Adrenal gland (tissue), 12 donors: Measurements from ENCODE around the gene MRGPRG. TPM values are rescaled to one million over a fixed set of nuclear protein-coding genes. Genes with fewer than 3 reads are reported as not detected.

ENCODE experiments used
- DNase-seq, 7 donors: peaks; one replicate each; pipeline ENCODE4 v3.0.0-alpha.2; 2019 to 2020
- H3K27ac ChIP-seq, 5 donors: fragments of 200-600 bp; sonication (generic) in 4 of 5; 1 replicate in 3 of 5; 2 replicates in 2 of 5; pipeline versions ENCODE4 v1.5.1 to v1.8.0; 2016 to 2020; ENCODE audit warnings: mild to moderate bottlenecking in 1 of 5
- H3K27me3 ChIP-seq: fragments of 200-600 bp; 2 replicates; pipeline ENCODE4 v1.8.0; 2021
- H3K36me3 ChIP-seq, 2 donors: fragments of 200-600 bp; replicated peaks in 1 of 2; 1 replicate in 1 of 2; 2 replicates in 1 of 2; pipeline versions ENCODE4 v1.5.1 to v1.8.0; 2018 to 2022
- H3K4me1 ChIP-seq, 2 donors: fragments of 200-600 bp; replicated peaks in 1 of 2; 1 replicate in 1 of 2; 2 replicates in 1 of 2; pipeline versions ENCODE4 v1.5.1 to v1.8.0; 2018 to 2021
- H3K4me3 ChIP-seq, 4 donors: fragments of 200-600 bp; sonication (generic) in 3 of 4; one replicate each; pipeline ENCODE4 v1.5.1; 2016 to 2018
- H3K9me3 ChIP-seq, 3 donors: fragments of 200-600 bp; sonication (generic) in 1 of 3; replicated peaks in 1 of 3; 1 replicate in 2 of 3; 2 replicates in 1 of 3; pipeline versions ENCODE4 v1.5.1 to v1.8.0; 2016 to 2021
- CTCF ChIP-seq, 6 experiments: fragments of 450-650 bp in 4 of 6; fragments of 200-600 bp in 2 of 6; sonication (generic) in 1 of 6; IDR thresholded peaks; 1 replicate in 5 of 6; 2 replicates in 1 of 6; pipeline versions ENCODE4 v1.5.1 to v1.8.0; 2016 to 2021; ENCODE audit warnings: antibody characterized with exemption in 6 of 6, mild to moderate bottlenecking in 2 of 6, moderate library complexity in 1 of 6
- POLR2A ChIP-seq, 2 donors: fragments of 450-650 bp; IDR thresholded peaks; one replicate each; pipeline ENCODE4 v1.6.1; 2017; ENCODE audit warnings: antibody characterized with exemption in 2 of 2, mild to moderate bottlenecking in 2 of 2, moderate library complexity in 1 of 2
- WGBS, 4 donors: extraction: QIAGEN DNeasy Blood & Tissue Kit in 2 of 4; methylation state at CpG; one replicate each; pipeline versions ENCODE4 v1.1.5 to v1.1.7; 2013 to 2017; 5-methylcytosine and 5-hydroxymethylcytosine counted together
- intact Hi-C, 2 donors: fragments of 100-400 bp; cut with DNase I; formaldehyde crosslinking; loops; one replicate each; pipeline versions ENCODE4 v1.14.1 to v1.15.0; 2022 to 2023
- polyA plus RNA-seq, 3 donors: library from polyadenylated mRNA; stranded (reverse); fragments of 200-250 nt in 2 of 3; fragments of 350-450 nt in 1 of 3; fragmentation: Illumina TruSeq in 1 of 3; extraction: RNeasy Lipid Tissue Mini Kit (QIAGEN cat#74804) in 1 of 3; gene quantifications; one replicate each; pipeline ENCODE4 v1.2.3, GENCODE V29; 2013 to 2014
- total RNA-seq, 9 donors: library from RNA; depleted of rRNA in 4 of 9; stranded (reverse); fragments of >200 nt in 4 of 9; fragments of 120-200 nt in 1 of 9; fragmentation: NEBNext Ultra II Directional in 1 of 9; extraction: Animal tissue kit (Norgen Biotek cat#: 25700) in 1 of 9; gene quantifications; one replicate each; pipeline versions ENCODE4 v1.1.0 to v1.2.4, GENCODE V29; 2013 to 2023
- donor health status: healthy with polysubstance abuse.
- donor health status: Bipolar disorder and iron deficiency.
- donor health status: DM: yes; HTN: yes; CAD: no.
- donor health status: DM: no; HTN: no; CAD: no.
- donor health status: DM: no; HTN: no; CAD: no.
- donor health status: DM: yes; HTN: yes; CAD: no.

Gene MRGPRG
- total and polyA plus RNA-seq, 12 donors, result not detected

GRCh38 chr11:3245071-3245470 is 26.5 kb upstream of the MRGPRG start:
- no peak overlapping the region for H3K4me3 ChIP-seq
- H3K27ac ChIP-seq, result no peak overlapping the region
- H3K9me3 ChIP-seq, result no peaks in the 10 kb centered on the region
- TF ChIP-seq CTCF (IDR thresholded peaks at IDR 0.05) (no peak), POLR2A (IDR thresholded peaks at IDR 0.05) (no peak)
- no peaks in the 10 kb centered on the region for H3K27me3 ChIP-seq
- intact Hi-C loops, result no loop called here
- no peaks in the 10 kb centered on the region for H3K4me1 ChIP-seq
- DNase-seq, result no peak
- H3K36me3 ChIP-seq, result no peaks in the 10 kb centered on the region

- no peaks in the 10 kb centered on the region for H3K4me1 ChIP-seq
- H3K36me3 ChIP-seq, result no peaks in the 10 kb centered on the region
- TF ChIP-seq POLR2A (IDR thresholded peaks at IDR 0.05) (no peak), CTCF (IDR thresholded peaks at IDR 0.05) (no peak)
- H3K27ac ChIP-seq, result no peak overlapping the region
- no peaks in the 10 kb centered on the region for H3K9me3 ChIP-seq
- no peaks in the 10 kb centered on the region for H3K27me3 ChIP-seq
- no peak for DNase-seq
- 74 to 89% (median 85%) methylated on average over 1 of the region's 1 CpG for WGBS, 4 donors
- no peak overlapping the region for H3K4me3 ChIP-seq
- intact Hi-C loops, result no loop called here
Observed at GRCh38 chr11:3243880-3244279, 25.3 kb upstream of the MRGPRG start.

GRCh38 chr11:3237119-3237518 is 18.5 kb upstream of the MRGPRG start:
- no peaks in the 10 kb centered on the region for H3K27me3 ChIP-seq
- 87 to 94% (median 92%) methylated on average over 2 of the region's 2 CpGs for WGBS, 4 donors
- no peak for DNase-seq
- no peaks in the 10 kb centered on the region for H3K9me3 ChIP-seq
- TF ChIP-seq POLR2A (IDR thresholded peaks at IDR 0.05) (no peak), CTCF (IDR thresholded peaks at IDR 0.05) (no peak)
- H3K36me3 ChIP-seq, result no peaks in the 10 kb centered on the region
- intact Hi-C loops, result no loop called here
- H3K4me3 ChIP-seq, result no peak overlapping the region
- H3K4me1 ChIP-seq, result no peaks in the 10 kb centered on the region
- no peak overlapping the region for H3K27ac ChIP-seq

GRCh38 chr11:3234846-3235245 is 16.2 kb upstream of the MRGPRG start:
- H3K27me3 ChIP-seq, result no peaks in the 10 kb centered on the region
- H3K4me1 ChIP-seq, result no peaks in the 10 kb centered on the region
- H3K36me3 ChIP-seq, result no peaks in the 10 kb centered on the region
- H3K9me3 ChIP-seq, result no peaks in the 10 kb centered on the region
- no peak for DNase-seq
- TF ChIP-seq POLR2A (IDR thresholded peaks at IDR 0.05) (no peak), CTCF (IDR thresholded peaks at IDR 0.05) (no peak)
- intact Hi-C loops, result no loop called here
- no peak overlapping the region for H3K27ac ChIP-seq
- WGBS, 4 donors, result 67 to 75% (median 70%) methylated on average over 7 of the region's 7 CpGs
- H3K4me3 ChIP-seq, result no peak overlapping the region
